ENCODE data around the gene PIRT.

PIRT gene

DNA sequence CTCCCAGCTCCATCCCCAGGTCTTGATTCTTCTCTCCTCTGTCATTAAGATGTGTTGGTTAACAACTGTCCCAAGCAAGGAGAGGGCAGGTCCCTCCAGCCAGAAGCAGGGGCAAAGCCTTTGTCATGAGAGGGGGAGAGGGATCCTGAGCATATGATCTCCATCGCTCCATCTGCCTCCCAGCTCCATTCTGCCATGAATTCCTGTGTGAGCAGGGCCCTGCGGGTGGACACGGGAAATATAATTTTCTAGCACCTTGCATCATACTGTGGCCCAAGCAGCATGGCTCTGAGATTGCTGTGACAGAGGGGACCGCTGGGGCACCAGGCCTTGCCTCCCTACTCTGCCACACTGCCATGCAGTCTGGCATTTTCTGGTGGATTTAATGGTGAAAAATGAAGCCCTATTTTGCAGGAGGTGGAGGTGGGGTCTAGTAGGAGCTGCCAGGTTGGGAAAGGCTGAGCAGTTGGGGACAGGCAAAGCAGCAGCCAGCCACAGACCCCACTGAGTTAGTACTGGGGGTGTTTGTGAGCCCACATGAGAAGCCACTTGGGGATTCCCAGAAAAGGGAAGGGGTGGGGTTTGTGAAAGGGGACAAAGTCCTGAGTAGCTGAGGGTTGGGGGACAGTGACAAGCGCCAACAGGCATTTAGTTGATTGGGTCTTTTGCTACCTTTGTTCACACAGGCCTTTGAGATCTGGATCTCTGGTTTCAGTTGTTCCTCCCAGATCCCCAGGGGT lies 50.4 kb downstream of the PIRT start:
- no peak for DNase-seq

- no peak for DNase-seq
Measured at GRCh38 chr17:10785295-10785694, 52.6 kb downstream of the PIRT start.

DNA sequence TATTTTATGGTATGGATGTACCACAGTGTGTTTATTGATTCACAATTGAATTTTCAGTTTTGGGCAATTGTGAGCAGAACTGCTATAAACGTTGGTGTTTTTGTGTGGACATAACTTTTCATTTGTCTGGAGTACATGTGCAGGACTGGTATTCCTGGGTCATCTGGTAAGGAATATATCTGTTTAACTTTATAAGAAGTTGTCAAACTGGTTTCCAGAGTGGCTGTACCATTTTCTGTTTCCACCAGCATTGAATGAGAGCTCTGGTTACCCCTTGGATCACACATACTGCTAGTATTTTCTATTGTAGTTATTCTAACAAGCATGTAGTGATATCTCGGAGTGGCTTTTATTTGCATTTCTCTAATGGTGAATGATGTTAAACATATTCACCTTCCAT lies 58.3 kb downstream of the PIRT start:
- DNase-seq, result no peak

- DNase-seq, result no peak
Measured at GRCh38 chr17:10777890-10778289, 60.0 kb downstream of the PIRT start.

DNA sequence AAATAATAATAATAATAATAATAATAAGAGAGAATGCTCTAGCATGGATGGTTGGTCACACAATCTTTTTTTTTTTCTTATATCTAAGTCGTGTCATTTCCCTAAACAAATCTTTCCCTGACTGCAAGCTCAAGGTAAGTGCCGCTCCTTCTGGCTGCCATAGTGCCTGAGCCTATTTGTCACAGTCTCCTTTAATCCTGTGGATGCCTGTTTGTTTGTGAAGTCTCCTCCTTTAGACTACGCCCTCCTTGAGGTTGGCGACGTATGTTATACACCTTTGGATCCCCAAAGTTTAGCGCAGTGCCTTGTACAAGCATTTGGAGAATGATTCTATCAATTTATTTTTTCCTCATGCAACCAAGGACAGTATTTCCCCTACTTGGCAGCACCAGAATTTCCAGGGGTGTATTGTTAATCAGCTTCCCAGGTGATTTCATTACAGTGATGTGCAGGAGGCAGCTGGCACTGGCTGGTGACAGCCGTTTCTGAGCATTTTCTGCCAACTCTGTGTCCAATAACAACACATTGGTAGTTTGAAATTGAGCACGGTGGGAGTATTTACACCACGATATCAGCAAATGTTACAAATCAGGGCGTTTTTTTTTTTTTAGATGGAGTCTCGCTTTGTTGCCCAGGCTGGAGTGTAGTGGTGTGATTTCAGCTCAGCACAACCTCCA lies 60.6 kb downstream of the PIRT start:
- no peak for DNase-seq

GRCh38 chr17:10776381-10776780 lies 61.5 kb downstream of the PIRT start:
- DNase-seq, result no peak

- no peak for DNase-seq
Measured at GRCh38 chr17:10775740-10776356, 62.0 kb downstream of the PIRT start.

DNA sequence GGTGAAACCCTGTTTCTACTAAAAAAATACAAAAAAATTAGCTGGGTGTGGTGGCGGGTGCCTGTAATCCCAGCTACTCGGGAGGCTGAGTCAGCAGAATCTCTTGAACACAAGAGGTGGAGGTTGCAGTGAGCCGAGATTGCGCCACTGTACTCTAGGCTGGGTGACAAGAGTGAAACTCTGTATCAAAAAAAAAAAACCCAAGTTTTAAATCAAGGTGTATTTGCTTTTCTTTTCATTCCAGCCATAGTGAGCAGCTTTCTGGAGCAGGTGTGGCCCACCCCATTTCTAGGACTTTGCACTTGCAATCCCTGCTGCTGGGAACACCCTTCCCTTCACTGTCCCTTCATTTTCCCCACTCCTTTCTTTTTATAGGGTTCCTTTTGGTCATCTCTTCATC lies 62.8 kb downstream of the PIRT start:
- DNase-seq, result no peak

DNA sequence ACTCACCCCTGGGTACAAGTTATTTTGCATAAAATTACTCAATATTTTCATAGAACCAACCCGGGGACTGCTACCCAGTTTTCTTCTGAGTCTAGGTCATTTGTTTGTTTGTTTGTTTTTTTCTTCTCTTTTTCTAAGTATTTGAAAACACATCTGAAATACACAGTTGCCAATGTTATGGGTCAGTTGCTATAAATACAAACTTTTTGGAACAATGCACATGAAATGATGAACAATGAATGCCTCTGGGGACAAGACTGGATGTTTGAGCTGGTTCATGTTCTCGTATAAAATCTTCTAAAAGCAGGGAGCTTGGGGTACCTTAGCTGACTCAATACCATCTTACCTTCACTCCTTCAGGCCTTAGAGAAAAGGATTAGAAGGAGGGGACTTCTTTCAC lies 64.5 kb downstream of the PIRT start:
- DNase-seq, result no peak
